HepG2 (cell line): Measurements from ENCODE around the gene ZNF513. TPM values are rescaled to one million over a fixed set of nuclear protein-coding genes. Genes with fewer than 3 reads are reported as not detected.

ENCODE experiments used
- AGO2 ChIP-seq: fragments of 200-400 bp; formaldehyde crosslinking; optimal IDR thresholded peaks from 2 replicates; pipeline ENCODE3; 2017; ENCODE audit warnings: mild to moderate bottlenecking, low read depth, low read length, moderate library complexity
- DPF2 ChIP-seq: sonication (generic); formaldehyde crosslinking; IDR thresholded peaks from 2 replicates; pipeline ENCODE4 v1.4.0; 2020; ENCODE audit warnings: mild to moderate bottlenecking, low read depth, missing genetic modification reagents, borderline replicate concordance
- GTF3A ChIP-seq: sonication (generic); formaldehyde crosslinking; conservative IDR thresholded peaks from 2 replicates; pipeline ENCODE4 v1.4.0; 2020; ENCODE audit warnings: mild to moderate bottlenecking, missing genetic modification reagents
- HMGA1 ChIP-seq: sonication (generic); formaldehyde crosslinking; conservative IDR thresholded peaks from 2 replicates; pipeline ENCODE4 v1.4.0; 2020; ENCODE audit warnings: missing genetic modification reagents
- KDM5A ChIP-seq: fragments of 200-600 bp; sonication (generic); IDR thresholded peaks from 2 replicates; pipeline ENCODE4 v1.7.0; 2018; ENCODE audit warnings: antibody characterized with exemption, mild to moderate bottlenecking, low read length, borderline replicate concordance
- SPEN ChIP-seq: sonication (generic); formaldehyde crosslinking; IDR thresholded peaks from 2 replicates; pipeline ENCODE4 v1.5.1; 2020; ENCODE audit warnings: low read depth, mild to moderate bottlenecking, missing genetic modification reagents
- XBP1 ChIP-seq: sonication (generic); formaldehyde crosslinking; IDR thresholded peaks from 2 replicates; pipeline ENCODE4 v1.5.0; 2020; ENCODE audit warnings: missing genetic modification reagents
- ZFP82 ChIP-seq: sonication (generic); formaldehyde crosslinking; IDR thresholded peaks from 2 replicates; pipeline ENCODE4 v1.5.1; 2020; ENCODE audit warnings: mild to moderate bottlenecking, missing genetic modification reagents, borderline replicate concordance
- ZNF510 ChIP-seq: sonication (generic); formaldehyde crosslinking; IDR thresholded peaks from 2 replicates; pipeline ENCODE4 v1.4.0; 2020; ENCODE audit warnings: low read depth, mild to moderate bottlenecking, missing genetic modification reagents
- ZNF609 ChIP-seq: sonication (generic); formaldehyde crosslinking; IDR thresholded peaks from 2 replicates; pipeline ENCODE4 v1.4.0; 2020; ENCODE audit warnings: mild to moderate bottlenecking, missing genetic modification reagents, borderline replicate concordance
- ZNF615 ChIP-seq: sonication (generic); formaldehyde crosslinking; IDR thresholded peaks from 2 replicates; pipeline ENCODE4 v1.5.0; 2020; ENCODE audit warnings: mild to moderate bottlenecking, missing genetic modification reagents, borderline replicate concordance
- ZNF704 ChIP-seq: sonication (generic); formaldehyde crosslinking; IDR thresholded peaks from 2 replicates; pipeline ENCODE4 v1.8.1; 2023; ENCODE audit warnings: mild to moderate bottlenecking, inconsistent platforms, moderate library complexity, missing genetic modification reagents, borderline replicate concordance
- polyA plus RNA-seq, 8 experiments: library from polyadenylated mRNA; depleted of rRNA in 3 of 8; stranded (reverse) in 7 of 8; unstranded in 1 of 8; fragments of >200 nt; fragmentation: Illumina TruSeq in 4 of 8; extraction: Trizol in 4 of 8; gene quantifications; 2 replicates each; pipeline versions ENCODE4 v1.2.1 to v1.2.3, GENCODE V29; 2011 to 2016; ENCODE audit warnings: low read depth in 4 of 8, missing spikeins in 1 of 8, mixed read lengths in 1 of 8; ENCODE audit not compliant: insufficient read depth in 1 of 8
- total RNA-seq, 5 experiments: library from RNA; depleted of rRNA; stranded (reverse); fragments of >200 nt; fragmentation: Illumina TruSeq; extraction: Trizol; gene quantifications; 2 replicates each; pipeline ENCODE4 v1.2.3, GENCODE V29; 2016; ENCODE audit warnings: low read depth in 1 of 5
- TF ChIP-seq, protein P1 (sequence below): sonication (generic); formaldehyde crosslinking; IDR thresholded peaks from 2 replicates; pipeline ENCODE4 v1.4.0; 2020; ENCODE audit warnings: missing genetic modification reagents
- TF ChIP-seq, protein P2 (sequence below): sonication (generic); formaldehyde crosslinking; IDR thresholded peaks from 2 replicates; pipeline ENCODE4 v1.5.0; 2020; ENCODE audit warnings: missing genetic modification reagents
- TF ChIP-seq, protein P3 (sequence below): sonication (generic); formaldehyde crosslinking; IDR thresholded peaks from 2 replicates; pipeline ENCODE4; 2020; ENCODE audit warnings: missing genetic modification reagents, mild to moderate bottlenecking, borderline replicate concordance

Gene ZNF513
- total and polyA plus RNA-seq, 2 of the 13 experiments (the other 11 are each of a cell fraction or from before 2014, with no cell fraction given): 4.9 to 6.3 TPM

DNA sequence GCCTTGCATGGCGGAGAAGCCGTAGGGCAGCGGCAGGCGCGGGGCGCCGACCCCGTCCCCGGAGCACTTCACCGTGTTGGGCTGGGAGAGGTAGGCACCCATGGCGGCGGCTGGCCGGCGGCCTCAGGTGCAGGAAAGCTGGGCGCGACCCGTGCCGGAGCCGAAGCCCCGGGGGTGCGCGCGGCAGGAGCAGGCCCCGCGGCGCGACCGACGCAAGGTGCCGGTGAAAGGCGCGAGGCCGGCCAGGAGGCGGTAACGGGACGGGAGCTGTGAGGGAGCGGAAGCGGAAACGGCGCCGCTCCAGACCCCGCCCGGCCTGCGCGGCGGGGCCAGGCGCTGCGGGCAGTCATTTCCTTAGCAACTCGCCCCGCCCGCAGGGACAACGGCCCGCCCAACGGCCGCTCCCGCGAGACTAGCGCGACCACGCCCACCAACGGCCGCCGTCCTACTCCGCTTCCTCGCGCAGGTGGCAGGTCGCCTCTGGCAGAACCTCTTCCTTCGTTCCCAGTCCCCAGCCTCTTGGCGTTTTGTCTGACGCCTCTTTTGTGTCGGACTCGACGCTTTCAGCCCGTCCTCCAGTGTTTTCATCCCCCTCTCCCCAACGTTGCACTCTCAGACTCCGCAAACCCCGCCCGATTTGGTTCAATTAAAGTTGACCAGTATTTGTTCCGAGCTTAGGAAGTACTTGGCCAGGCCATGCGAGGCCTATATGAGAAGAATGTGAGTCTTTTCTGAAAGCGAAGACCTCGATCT, 29.0 kb upstream of the ZNF513 start, which contains the start of gene PPM1G (continued):
- TF ChIP-seq ZNF609 (CRISPR knock-in tag): no peak; the same call in 1 of the 2 replicates
- peak; percentile 89 for TF ChIP-seq SPEN (CRISPR knock-in tag)
- TF ChIP-seq, protein P1, sequence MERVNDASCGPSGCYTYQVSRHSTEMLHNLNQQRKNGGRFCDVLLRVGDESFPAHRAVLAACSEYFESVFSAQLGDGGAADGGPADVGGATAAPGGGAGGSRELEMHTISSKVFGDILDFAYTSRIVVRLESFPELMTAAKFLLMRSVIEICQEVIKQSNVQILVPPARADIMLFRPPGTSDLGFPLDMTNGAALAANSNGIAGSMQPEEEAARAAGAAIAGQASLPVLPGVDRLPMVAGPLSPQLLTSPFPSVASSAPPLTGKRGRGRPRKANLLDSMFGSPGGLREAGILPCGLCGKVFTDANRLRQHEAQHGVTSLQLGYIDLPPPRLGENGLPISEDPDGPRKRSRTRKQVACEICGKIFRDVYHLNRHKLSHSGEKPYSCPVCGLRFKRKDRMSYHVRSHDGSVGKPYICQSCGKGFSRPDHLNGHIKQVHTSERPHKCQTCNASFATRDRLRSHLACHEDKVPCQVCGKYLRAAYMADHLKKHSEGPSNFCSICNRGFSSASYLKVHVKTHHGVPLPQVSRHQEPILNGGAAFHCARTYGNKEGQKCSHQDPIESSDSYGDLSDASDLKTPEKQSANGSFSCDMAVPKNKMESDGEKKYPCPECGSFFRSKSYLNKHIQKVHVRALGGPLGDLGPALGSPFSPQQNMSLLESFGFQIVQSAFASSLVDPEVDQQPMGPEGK (CRISPR knock-in tag): peak; percentile 75
- peak; percentile 79; the same call in 1 of the 2 replicates for TF ChIP-seq ZNF510 (CRISPR knock-in tag)
- TF ChIP-seq ZNF704 (CRISPR knock-in tag): peak; percentile 74
- TF ChIP-seq KDM5A: peak; percentile 72
- no peak for TF ChIP-seq GTF3A (CRISPR knock-in tag)
- TF ChIP-seq, protein P2, sequence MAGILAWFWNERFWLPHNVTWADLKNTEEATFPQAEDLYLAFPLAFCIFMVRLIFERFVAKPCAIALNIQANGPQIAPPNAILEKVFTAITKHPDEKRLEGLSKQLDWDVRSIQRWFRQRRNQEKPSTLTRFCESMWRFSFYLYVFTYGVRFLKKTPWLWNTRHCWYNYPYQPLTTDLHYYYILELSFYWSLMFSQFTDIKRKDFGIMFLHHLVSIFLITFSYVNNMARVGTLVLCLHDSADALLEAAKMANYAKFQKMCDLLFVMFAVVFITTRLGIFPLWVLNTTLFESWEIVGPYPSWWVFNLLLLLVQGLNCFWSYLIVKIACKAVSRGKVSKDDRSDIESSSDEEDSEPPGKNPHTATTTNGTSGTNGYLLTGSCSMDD (CRISPR knock-in tag): peak; percentile 90; the same call in 1 of the 2 replicates
- TF ChIP-seq AGO2: peak; percentile 91
- no peak; the same call in 1 of the 2 replicates for TF ChIP-seq ZNF615 (CRISPR knock-in tag)
- no peak for TF ChIP-seq ZFP82
- TF ChIP-seq, protein P3, sequence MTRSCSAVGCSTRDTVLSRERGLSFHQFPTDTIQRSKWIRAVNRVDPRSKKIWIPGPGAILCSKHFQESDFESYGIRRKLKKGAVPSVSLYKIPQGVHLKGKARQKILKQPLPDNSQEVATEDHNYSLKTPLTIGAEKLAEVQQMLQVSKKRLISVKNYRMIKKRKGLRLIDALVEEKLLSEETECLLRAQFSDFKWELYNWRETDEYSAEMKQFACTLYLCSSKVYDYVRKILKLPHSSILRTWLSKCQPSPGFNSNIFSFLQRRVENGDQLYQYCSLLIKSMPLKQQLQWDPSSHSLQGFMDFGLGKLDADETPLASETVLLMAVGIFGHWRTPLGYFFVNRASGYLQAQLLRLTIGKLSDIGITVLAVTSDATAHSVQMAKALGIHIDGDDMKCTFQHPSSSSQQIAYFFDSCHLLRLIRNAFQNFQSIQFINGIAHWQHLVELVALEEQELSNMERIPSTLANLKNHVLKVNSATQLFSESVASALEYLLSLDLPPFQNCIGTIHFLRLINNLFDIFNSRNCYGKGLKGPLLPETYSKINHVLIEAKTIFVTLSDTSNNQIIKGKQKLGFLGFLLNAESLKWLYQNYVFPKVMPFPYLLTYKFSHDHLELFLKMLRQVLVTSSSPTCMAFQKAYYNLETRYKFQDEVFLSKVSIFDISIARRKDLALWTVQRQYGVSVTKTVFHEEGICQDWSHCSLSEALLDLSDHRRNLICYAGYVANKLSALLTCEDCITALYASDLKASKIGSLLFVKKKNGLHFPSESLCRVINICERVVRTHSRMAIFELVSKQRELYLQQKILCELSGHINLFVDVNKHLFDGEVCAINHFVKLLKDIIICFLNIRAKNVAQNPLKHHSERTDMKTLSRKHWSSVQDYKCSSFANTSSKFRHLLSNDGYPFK (CRISPR knock-in tag): peak; percentile 68; the same call in 1 of the 2 replicates
- TF ChIP-seq HMGA1 (CRISPR knock-in tag): no peak
- TF ChIP-seq XBP1: peak; percentile 64; the same call in 1 of the 2 replicates
- no peak for TF ChIP-seq DPF2
